GM12878 (cell line): ENCODE measurements around the gene KIRREL2. TPM values are rescaled to one million over a fixed set of nuclear protein-coding genes. Genes with fewer than 3 reads are reported as not detected.

Experiments used
- ATF2 ChIP-seq: IDR thresholded peaks from 2 replicates; pipeline ENCODE4 v1.6.1; 2012; ENCODE audit warnings: low read length, inconsistent platforms
- EED ChIP-seq: sonication (generic); IDR thresholded peaks from 2 replicates; pipeline ENCODE4 v1.6.1; 2016; ENCODE audit warnings: antibody characterized with exemption, low read depth
- PAX5 ChIP-seq: IDR thresholded peaks from 2 replicates; pipeline ENCODE4 v1.6.1; 2011; ENCODE audit warnings: low read depth, low read length, borderline replicate concordance
- SP1 ChIP-seq: IDR thresholded peaks from one replicate; pipeline ENCODE4 v1.6.1; 2011; ENCODE audit warnings: low read depth, low read length
- TAF1 ChIP-seq: IDR thresholded peaks from 2 replicates; pipeline ENCODE4 v1.6.1; 2011; ENCODE audit warnings: mild to moderate bottlenecking, low read depth, low read length, borderline replicate concordance
- TCF3 ChIP-seq: IDR thresholded peaks from 2 replicates; pipeline ENCODE4 v1.6.1; 2012; ENCODE audit warnings: low read depth, mild to moderate bottlenecking, low read length, borderline replicate concordance; ENCODE audit not compliant: insufficient read depth
- ZBED1 ChIP-seq: IDR thresholded peaks from 2 replicates; pipeline ENCODE4 v1.6.1; 2016; ENCODE audit warnings: borderline replicate concordance
- ZBTB11 ChIP-seq: fragments of 450-650 bp; formaldehyde crosslinking; IDR thresholded peaks from 2 replicates; pipeline ENCODE4 v1.5.0; 2022; ENCODE audit warnings: mild to moderate bottlenecking, missing genetic modification characterization
- ZBTB33 ChIP-seq: fragments of 450-650 bp; IDR thresholded peaks from 2 replicates; pipeline ENCODE4 v1.6.1; 2017; ENCODE audit warnings: mild to moderate bottlenecking
- ZBTB40 ChIP-seq: fragments of 450-650 bp; IDR thresholded peaks from 2 replicates; pipeline ENCODE4 v1.6.1; 2016; ENCODE audit warnings: mild to moderate bottlenecking, moderate library complexity, borderline replicate concordance
- ZNF592 ChIP-seq: fragments of 450-650 bp; IDR thresholded peaks from 2 replicates; pipeline ENCODE4 v1.6.1; 2017; ENCODE audit warnings: mild to moderate bottlenecking, moderate library complexity
- polyA plus RNA-seq, 11 experiments: library from polyadenylated mRNA; depleted of rRNA in 4 of 11; unstranded in 6 of 11; stranded (reverse) in 5 of 11; fragments of >200 nt; fragmentation: Nextera tagmentation in 4 of 11; fragmentation: Illumina TruSeq in 1 of 11; extraction: Ambion mirVana in 4 of 11; extraction: Trizol in 1 of 11; gene quantifications; 1 replicate in 1 of 11; 2 replicates in 10 of 11; pipeline versions ENCODE4 v1.2.1 to v1.2.3, GENCODE V29; 2011 to 2016; ENCODE audit warnings: inconsistent platforms in 2 of 11, missing spikeins in 2 of 11, low read depth in 1 of 11
- total RNA-seq, 4 experiments: library from RNA; depleted of rRNA in 3 of 4; stranded (reverse); fragments of >200 nt in 3 of 4; fragmentation: Illumina TruSeq in 1 of 4; extraction: Trizol in 1 of 4; gene quantifications; 2 replicates each; pipeline versions ENCODE4 v1.2.1 to v1.2.3, GENCODE V29; 2013 to 2021

KIRREL2 gene
- total and polyA plus RNA-seq, 10 of the 15 experiments (the other 5 are each of a cell fraction or from before 2014, with no cell fraction given), result 0.03 to 0.06 TPM; not detected in 8

GRCh38 chr19:35899547-35900214, 43.0 kb downstream of the KIRREL2 start (continued):
- TF ChIP-seq ZBTB40 (0 out of 2 replicates have a peak, but pooled peaks have one; percentile 20), ZBTB33 (no peak), TAF1 (no peak), ZBTB11 (no peak), EED (peak; percentile 57), ATF2 (0 out of 2 replicates have a peak, but pooled peaks have one; percentile 11), ZNF592 (0 out of 2 replicates have a peak, but pooled peaks have one; percentile 51), ZBED1 (peak; percentile 56; the same call in 1 of the 2 replicates), TCF3 (peak; percentile 99), PAX5 (peak; percentile 99), SP1 (peak; percentile 67)
